ENCODE results near the gene STARD3. TPM values are rescaled to one million over a fixed set of nuclear protein-coding genes. Genes with fewer than 3 reads are reported as not detected.

The STARD3 gene
- total RNA-seq, 6 donors from 2014 or later: 27.5 to 315 (median 84.1) TPM

- WGBS, 2 donors: 28 to 35% methylated on average over 6 to 7 of the region's 7 CpGs
- Histone ChIP-seq H3K4me3 (no peak overlapping the region), H3K36me3 (peaks cover 0 to 12% (median 0%) of the 10 kb centered on the region in 4 donors), H3K27ac (peak overlapping the region in 3 of 4 donors; percentile 1 to 66 (median 50)), H3K4me1 (peaks cover 31 to 63% (median 44%) of the 10 kb centered on the region in 4 donors), H3K27me3 (no peaks in the 10 kb centered on the region), H3K9me3 (no peaks in the 10 kb centered on the region)
- ATAC-seq (ENCODE audit: low FRiP score in 2 of 2) (peak; percentile 12 to 52), DNase-seq (peak; percentile 86 to 91)
- peak in 1 of 4 donors; percentile 18 for TF ChIP-seq EP300 (IDR thresholded peaks at IDR 0.05)
- peak in 1 of 2 donors; percentile 45 for TF ChIP-seq POLR2AphosphoS5 (IDR thresholded peaks at IDR 0.05)
- no peak for TF ChIP-seq CTCF (IDR thresholded peaks at IDR 0.05)
- TF ChIP-seq POLR2A (IDR thresholded peaks at IDR 0.05): no peak
These were observed 39.4 kb downstream of the STARD3 start for GRCh38 chr17:39676198-39676819.

GRCh38 chr17:39677072-39677471 lies 40.1 kb downstream of the STARD3 start:
- Histone ChIP-seq H3K4me1 (peaks cover 31 to 57% (median 38%) of the 10 kb centered on the region in 4 donors), H3K4me3 (no peak overlapping the region), H3K27me3 (no peaks in the 10 kb centered on the region), H3K27ac (peak overlapping the region in 3 of 4 donors; percentile 1 to 66 (median 40)), H3K36me3 (peaks cover 0 to 14% (median 0%) of the 10 kb centered on the region in 4 donors), H3K9me3 (no peaks in the 10 kb centered on the region)
- ATAC-seq (ENCODE audit: low FRiP score in 2 of 2) (no peak), DNase-seq (no peak)
- TF ChIP-seq CTCF (IDR thresholded peaks at IDR 0.05) (no peak), POLR2AphosphoS5 (IDR thresholded peaks at IDR 0.05) (no peak), EP300 (IDR thresholded peaks at IDR 0.05) (no peak), POLR2A (IDR thresholded peaks at IDR 0.05) (no peak)
- WGBS, 2 donors: 81 to 85% methylated on average over 6 to 8 of the region's 8 CpGs

GRCh38 chr17:39677542-39678339 lies 40.8 kb downstream of the STARD3 start:
- no peaks in the 10 kb centered on the region for H3K9me3 ChIP-seq
- peaks cover 0 to 14% (median 0%) of the 10 kb centered on the region in 4 donors for H3K36me3 ChIP-seq
- H3K27me3 ChIP-seq: no peaks in the 10 kb centered on the region
- ATAC-seq (ENCODE audit: low FRiP score in 2 of 2) (no peak), DNase-seq (no peak)
- no peak overlapping the region for H3K4me3 ChIP-seq
- WGBS, 2 donors: 55 to 62% methylated on average over 13 of the region's 13 CpGs
- peak overlapping the region in 3 of 4 donors; percentile 1 to 66 (median 40) for H3K27ac ChIP-seq
- no peak for TF ChIP-seq POLR2A (IDR thresholded peaks at IDR 0.05)
- TF ChIP-seq EP300 (IDR thresholded peaks at IDR 0.05): no peak
- TF ChIP-seq POLR2AphosphoS5 (IDR thresholded peaks at IDR 0.05): no peak
- TF ChIP-seq CTCF (IDR thresholded peaks at IDR 0.05): no peak
- peaks cover 31 to 53% (median 38%) of the 10 kb centered on the region in 4 donors for H3K4me1 ChIP-seq

GRCh38 chr17:39678340-39679116 lies 41.6 kb downstream of the STARD3 start:
- peak overlapping the region in 3 of 4 donors; percentile 1 to 66 (median 52) for H3K27ac ChIP-seq
- ATAC-seq (ENCODE audit: low FRiP score in 2 of 2) (no peak), DNase-seq (no peak)
- no peaks in the 10 kb centered on the region for H3K9me3 ChIP-seq
- no peaks in the 10 kb centered on the region for H3K27me3 ChIP-seq
- H3K36me3 ChIP-seq: peaks cover 0 to 19% (median 2%) of the 10 kb centered on the region in 4 donors
- no peak overlapping the region for H3K4me3 ChIP-seq
- WGBS, 2 donors: 92 to 95% methylated on average over 6 to 13 of the region's 13 CpGs
- H3K4me1 ChIP-seq: peaks cover 31 to 53% (median 38%) of the 10 kb centered on the region in 4 donors
- TF ChIP-seq CTCF (IDR thresholded peaks at IDR 0.05): no peak
- no peak for TF ChIP-seq POLR2AphosphoS5 (IDR thresholded peaks at IDR 0.05)
- TF ChIP-seq POLR2A (IDR thresholded peaks at IDR 0.05): no peak
- no peak for TF ChIP-seq EP300 (IDR thresholded peaks at IDR 0.05)

Data from upper lobe of left lung (tissue), 6 donors.